HuH-7.5 (cell line): ENCODE measurements around the gene C16orf54.
A peak's percentile ranks its signal among the peaks of the same experiment; 100 is the strongest.
"Not testable (repeated sequence)": the region's sequence is repeated elsewhere in the genome, so short reads cannot be mapped to it uniquely, and the experiment has no call there.

ENCODE experiments used
- DNase-seq: peaks from one replicate; pipeline ENCODE4 v3.0.0; 2011; ENCODE audit warnings: low spot score

Gene C16orf54

DNA sequence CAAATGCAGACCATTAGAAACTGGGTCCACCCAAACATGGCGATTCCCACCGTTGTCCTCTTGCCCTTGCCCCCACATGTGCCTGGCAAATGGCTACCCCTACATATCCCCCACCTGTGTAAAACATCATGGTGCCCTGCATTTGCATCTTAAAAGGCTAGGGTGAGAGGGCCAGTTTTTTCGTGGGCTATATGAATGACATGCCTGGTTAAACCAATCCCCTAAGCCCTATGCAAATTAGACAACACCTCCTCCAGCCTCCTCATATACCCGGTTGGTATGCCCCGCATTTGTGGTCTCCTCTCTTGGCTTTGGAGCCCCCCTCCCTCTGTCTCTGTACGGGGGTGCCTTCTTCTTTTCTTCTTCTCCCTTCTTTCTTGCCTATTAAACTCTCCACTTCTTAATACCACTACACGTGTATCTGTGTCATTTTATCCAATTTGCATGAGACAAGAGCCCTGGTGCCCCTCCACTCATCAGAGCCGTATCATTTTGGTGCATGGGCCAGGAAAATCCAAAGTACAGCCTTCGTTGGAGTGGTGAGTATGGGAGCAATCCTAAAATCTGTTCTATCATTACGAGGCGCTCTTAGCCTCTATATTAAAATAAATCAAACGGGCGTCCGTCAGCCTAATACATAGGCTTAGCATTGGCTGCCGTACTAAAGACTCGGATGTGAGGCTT is 36.7 kb downstream of the C16orf54 start:
- no peak for DNase-seq

DNA sequence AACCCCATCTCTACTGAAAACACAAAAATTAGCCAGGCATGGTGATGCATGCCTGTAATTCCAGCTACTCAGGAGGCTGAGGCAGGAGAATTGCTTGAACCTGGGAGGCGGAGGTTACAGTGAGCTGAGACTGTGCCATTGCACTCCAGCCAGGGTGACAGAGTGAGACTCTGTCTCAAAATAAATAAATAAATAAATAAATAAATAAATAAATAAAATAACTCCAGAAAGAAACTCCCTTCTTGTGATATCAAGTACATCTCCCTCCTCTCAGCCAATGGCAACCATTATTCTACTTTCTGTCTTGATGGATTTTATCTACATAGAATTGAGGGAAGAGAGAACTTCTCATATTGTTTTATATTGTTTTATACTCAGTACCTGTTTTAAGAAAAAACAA is 38.6 kb downstream of the C16orf54 start:
- not testable (repeated sequence) for DNase-seq

DNA sequence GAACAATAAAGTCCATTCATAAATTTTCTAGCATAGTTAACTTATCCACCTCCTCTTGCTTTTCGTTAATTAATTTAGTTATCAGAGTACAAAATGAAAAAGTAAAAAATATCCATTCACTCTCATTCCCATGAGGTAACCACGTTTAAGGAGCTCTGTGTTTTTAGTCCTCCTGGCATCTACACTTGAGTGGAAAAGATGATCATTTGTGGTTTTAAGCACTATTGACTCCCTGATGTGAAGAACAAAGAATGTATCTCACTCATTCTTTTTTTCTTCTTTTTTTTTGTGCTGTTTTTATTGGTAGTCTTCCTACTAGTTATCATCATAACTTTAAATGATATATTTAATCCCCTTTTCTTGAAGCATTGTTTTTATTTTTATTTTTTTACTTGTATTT is 40.8 kb downstream of the C16orf54 start:
- no peak for DNase-seq

DNA sequence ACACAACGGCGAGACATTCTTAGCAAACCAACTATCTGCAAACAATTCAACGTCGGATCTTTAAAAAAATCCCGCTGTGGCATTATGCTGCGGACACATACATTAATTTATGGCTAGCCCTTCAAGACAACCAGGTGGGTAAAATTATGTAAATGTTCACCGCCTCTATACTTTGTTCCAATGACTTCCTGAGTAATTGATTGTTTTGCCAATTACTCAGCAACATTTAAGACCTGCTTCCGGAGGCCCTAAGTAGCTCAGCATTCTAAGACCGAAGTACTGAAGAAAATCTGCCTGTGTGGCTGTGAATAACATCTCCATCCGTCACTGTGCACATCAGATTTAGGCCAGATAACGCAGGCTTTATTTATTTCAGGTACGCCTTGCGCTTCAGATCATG is 43.5 kb downstream of the C16orf54 start:
- DNase-seq = no peak

DNA sequence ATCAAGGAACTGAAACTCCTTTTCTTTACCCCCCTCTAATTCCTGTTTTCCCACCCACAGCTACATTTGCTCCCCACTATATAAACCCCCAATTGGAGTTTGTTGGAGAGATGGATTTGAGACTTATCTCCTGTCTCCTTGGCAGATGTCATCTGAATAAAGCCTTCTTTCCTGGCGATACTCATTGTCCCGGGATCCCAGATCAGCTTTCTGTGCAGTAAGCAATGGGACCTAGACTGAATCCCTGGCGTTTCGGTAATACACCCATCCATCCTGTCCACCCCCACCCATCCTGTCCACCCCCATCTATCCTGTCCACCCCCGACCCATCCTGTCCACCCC is 44.6 kb downstream of the C16orf54 start:
- no peak for DNase-seq

DNA sequence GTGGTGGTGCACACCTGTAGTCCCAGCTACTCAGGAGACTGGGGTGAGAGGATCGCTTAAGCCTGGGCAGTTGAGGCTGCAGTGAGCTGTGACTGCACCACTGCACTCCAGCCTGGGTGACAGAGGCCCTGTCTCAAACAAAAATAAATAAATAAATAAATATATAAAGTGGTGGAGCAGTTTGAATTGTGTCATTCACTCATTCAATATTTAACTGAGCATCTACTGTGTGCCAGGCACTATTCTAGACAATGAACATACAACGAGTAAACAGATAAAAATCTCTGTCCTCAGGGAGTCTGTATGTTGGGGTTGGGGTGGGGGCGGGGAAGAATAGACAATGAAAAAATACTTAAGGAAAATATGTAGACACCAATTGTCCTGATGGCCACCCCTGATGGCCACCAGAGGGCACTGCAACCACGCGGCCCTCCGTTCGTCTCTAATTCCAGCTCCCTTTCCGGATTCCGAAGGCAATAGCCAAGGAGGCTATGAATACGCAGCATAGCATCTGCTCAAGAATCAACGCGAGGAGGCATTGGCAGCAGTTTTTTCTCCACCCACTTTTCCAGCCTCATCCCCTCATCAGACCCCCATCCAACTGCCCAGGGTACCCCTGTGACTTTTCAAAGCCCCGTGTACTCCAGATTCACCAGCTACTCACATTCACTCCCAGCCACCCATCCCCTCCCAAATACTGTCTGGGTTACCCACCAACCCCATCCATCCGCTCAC is 45.4 kb downstream of the C16orf54 start:
- peak; percentile 87 for DNase-seq

DNA sequence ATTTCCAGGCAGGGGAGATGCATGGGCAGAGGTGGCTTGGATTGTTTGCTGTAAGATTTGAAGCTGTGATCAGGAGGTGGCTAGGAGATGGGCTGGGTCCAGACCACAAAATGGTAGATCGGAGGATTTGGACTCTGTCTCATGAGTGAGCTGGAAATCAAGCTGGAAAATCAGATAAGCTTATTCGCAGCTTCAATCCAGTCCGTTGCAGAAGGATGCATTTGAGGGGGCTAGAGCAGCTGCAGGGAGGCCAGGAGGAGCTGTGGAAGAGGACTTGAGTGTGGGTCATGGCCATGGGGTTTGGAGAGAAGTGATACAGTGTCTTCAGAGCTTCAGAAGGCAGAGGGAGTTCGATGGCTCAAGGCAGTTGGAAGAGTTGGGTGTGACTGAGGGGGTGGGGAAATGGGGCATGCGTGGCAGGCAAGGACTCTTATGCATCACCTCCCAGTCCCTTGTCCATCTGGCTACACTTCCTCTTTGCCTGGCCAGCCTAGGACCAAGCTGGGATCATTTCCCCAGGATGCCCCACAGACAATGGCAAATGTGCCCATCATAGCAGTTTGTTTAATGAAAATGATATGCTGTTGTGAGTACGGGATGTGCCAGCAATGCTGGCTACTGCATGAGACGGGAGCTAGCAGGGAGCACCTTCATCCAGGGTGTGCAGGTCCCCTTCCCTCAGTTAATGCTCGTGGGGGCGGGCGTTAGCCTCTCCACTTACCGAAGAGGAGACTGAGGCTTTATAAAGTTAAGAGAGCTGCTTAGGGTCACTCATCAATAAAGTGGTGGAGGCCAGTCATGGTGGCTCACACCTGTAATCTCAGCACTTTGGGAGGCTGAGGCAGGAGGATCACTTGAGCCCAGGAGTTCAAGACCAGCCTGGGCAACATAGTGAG is 46.2 kb downstream of the C16orf54 start:
- no peak for DNase-seq

DNA sequence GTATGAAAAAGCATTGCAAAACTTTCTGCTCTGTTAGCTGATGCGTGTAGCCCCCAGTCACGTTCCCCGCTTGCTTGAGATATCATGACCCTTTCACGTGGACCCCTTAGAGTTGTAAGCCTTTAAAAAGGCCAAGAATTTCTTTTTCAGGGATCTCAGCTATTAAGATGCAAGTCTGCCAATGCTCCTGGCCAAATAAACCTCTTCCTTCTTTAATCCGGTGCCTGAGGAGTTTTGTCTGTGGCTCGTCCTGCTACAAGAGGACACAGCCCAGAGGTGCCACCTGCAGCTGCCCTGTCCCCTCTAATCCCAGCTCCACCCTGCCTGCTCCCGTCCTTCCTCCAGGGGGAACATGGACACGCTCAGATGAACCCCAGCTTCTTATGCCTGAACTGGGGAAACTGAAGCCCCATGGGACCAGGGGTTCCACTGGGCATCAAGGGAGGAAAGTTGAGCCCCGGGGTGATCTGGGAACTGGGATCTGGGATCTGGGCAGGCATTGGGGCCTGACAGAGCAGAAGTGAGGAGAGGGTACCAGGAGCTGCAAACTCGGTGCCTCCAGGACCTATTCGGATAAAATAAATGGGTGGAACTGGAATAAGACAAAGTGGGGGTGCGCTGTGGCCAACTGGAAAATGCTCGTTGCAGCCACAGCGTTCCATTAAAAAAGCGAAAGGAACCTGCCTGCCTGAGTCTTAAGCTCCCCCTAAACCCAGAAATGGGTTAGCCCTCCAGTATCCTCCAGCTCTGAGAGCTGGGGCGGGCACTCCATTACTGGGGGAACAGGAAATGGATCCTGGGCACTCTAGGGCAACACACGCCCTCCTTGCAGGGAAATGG is 47.1 kb downstream of the C16orf54 start:
- DNase-seq = no peak

DNA sequence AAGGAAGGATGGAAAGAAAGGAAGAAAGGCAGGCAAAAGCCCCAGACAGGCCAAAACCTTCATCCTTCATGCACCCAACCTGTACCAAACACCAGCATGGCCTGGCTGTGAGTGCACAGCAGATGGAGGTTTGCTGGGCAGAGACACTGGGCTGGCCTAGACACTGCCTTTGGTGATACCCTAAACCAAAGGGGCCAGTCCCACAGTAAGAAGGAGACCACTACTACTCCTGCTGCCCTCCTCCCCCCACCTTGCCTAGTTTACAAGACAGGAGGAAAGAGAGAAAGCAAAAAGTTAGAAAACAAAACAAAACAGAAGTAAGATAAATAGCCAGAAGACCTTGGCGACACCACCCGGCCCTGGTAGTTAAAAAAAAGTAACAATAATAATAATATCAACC is 47.7 kb downstream of the C16orf54 start:
- no peak for DNase-seq

DNA sequence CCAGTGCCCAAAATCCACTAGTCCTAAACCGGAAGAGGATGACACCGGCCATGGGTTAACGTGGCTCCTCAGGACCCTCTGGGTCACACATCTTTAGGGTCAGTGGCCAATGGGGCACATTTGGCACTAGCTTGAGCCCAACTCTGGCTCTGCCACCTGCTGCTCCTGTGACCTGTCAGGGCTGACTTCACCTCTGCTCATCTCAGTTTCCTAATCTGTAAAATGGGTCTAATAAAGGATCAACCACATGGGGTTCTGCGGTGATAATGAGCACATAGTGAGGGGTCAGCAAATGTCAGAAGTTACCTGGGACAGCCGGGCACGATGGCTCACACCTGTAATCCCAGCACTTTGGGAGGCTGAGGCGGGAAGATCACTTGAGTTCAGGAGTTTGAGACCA is 48.4 kb downstream of the C16orf54 start:
- no peak for DNase-seq

DNA sequence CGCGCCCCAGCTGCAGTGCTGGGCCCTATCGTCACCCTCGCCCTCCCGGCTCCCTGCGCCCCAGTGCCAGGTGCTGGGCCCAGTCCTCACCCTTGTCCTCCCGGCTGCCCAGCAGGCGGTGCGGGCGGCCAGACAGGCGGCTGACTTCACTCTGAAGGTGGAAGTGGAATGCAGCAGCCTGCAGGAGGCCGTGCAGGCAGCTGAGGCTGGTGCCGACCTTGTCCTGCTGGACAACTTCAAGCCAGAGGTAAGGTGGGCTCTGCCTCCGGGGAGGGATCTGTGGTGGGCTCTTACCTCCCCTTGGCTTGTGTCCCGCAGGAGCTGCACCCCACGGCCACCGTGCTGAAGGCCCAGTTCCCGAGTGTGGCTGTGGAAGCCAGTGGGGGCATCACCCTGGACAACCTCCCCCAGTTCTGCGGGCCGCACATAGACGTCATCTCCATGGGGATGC is 48.9 kb downstream of the C16orf54 start:
- DNase-seq = no peak

DNA sequence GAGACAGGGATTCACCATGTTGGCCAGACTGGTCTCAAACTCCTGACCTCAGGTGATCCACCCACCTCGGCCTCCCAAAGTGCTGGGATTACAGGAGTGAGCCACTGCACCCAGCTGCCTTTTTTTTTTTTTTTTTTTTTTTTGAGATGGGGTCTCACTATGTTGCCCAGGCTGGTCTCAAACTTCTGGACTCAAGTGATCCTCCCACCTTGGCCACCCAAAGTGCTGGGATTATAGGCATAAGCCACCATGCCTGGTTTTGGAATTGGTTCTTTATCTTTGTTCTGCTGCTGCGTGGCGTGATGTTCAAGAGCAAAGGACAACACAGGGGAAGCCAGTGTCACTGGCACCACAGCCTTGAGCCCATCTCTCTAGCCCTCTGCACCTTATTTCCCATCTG is 50.1 kb downstream of the C16orf54 start:
- not testable (repeated sequence) for DNase-seq

DNA sequence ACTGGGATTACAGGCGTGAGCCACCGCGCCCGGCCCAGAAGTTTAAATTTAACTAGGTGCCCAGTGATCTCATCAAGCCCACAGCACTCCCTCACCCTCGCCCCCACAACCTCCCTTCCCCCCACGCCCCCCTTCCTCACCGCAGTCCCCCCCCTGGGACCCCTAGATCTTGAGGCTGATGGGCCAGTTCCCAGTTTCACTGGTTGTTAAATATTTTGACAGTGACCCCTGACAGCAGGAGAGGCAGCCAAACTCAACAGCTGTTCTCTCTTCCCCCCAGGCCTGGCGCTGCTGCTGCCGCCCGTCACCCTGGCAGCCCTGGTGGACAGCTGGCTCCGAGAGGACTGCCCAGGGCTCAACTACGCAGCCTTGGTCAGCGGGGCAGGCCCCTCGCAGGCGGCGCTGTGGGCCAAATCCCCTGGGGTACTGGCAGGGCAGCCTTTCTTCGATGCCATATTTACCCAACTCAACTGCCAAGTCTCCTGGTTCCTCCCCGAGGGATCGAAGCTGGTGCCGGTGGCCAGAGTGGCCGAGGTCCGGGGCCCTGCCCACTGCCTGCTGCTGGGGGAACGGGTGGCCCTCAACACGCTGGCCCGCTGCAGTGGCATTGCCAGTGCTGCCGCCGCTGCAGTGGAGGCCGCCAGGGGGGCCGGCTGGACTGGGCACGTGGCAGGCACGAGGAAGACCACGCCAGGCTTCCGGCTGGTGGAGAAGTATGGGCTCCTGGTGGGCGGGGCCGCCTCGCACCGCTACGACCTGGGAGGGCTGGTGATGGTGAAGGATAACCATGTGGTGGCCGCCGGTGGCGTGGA is 51.2 kb downstream of the C16orf54 start:
- DNase-seq = no peak

DNA sequence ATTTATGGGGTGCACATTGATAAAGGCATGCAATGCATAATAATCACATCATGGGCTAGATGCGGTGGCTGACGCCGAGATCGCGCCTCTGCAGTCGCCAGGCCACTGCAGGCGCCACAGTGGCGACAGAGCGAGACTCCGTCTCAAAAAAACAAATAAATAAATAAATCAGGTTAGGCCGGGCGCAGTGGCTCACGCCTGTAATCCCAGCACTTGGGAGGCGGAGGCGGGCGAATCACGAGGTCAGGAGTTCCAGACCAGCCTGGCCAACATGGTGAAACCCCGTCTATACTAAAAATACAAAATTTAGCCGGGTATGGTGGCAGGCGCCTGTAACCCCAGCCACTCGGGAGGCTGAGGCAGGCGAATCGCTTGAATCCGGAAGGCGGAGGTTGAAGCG is 53.2 kb downstream of the C16orf54 start:
- not testable (repeated sequence) for DNase-seq
